Left cardiac atrium (tissue), 4 donors: ENCODE results near the gene CASQ1. TPM values are rescaled to one million over a fixed set of nuclear protein-coding genes. Genes with fewer than 3 reads are reported as not detected.

Source experiments
- ATAC-seq, 2 donors: fragments of 200-7000 bp; cut with Tn5 transposase; one replicate each; pipeline ENCODE4 v1.9.1; 2020; ENCODE audit warnings: mild to moderate bottlenecking in 2 of 2, moderate library complexity in 2 of 2
- DNase-seq: peaks from one replicate; pipeline ENCODE4 v3.0.0-alpha.2; 2020
- intact Hi-C, 2 donors: fragments of 100-400 bp; cut with DNase I; formaldehyde crosslinking; loops; one replicate each; pipeline versions ENCODE4 v1.14.1 to v1.15.1; 2022 to 2023
- total RNA-seq, 2 donors: library from RNA; stranded (reverse); fragmentation: NEBNext Ultra II Directional; extraction: Animal tissue kit (Norgen Biotek cat#: 25700); gene quantifications; one replicate each; pipeline ENCODE4 v1.2.1, GENCODE V29; 2021
- donor health status: DM: no; HTN: yes; CAD: no.
- donor health status: DM: no; HTN: yes; CAD: no; lungs with severe emphysema.
- donor health status: DM: yes; HTN: yes; CAD: no.
- donor health status: Dilated cardiomyopathy.

CASQ1 gene
- total RNA-seq, 2 donors from 2014 or later: 10.5 to 21.8 TPM

DNA sequence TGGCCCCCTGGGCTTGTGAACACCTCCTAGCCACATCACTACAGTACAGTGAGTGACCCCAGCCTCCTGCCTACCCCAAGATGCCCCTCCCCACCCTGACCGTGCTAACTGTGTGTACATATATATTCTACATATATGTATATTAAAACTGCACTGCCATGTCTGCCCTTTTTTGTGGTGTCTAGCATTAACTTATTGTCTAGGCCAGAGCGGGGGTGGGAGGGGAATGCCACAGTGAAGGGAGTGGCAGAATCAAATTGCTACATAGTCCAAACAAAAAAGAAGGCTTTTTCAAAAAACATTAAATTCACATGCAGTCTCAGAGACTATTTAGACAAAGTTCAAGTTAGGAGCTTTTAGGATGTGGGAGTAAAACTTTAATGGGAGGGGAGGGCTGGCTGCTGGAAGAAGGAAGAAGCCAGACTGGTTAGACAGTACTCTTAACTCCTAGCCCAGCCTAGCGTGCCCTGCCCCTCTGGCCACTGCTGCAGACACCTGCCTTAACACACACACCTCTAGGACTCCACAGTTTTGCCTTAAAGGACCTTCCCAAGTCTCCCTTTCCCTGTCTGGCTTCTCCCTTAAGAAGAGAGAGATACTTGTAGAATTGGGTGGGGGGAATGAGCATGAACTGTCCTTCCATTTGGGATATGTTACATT, 24.2 kb downstream of the CASQ1 start:
- no peak for DNase-seq
- no peak for ATAC-seq
- intact Hi-C loops: no loop called here

GRCh38 chr1:160216301-160216700, 25.9 kb downstream of the CASQ1 start:
- intact Hi-C loops: no loop called here
- ATAC-seq: no peak

GRCh38 chr1:160217481-160218051, 27.2 kb downstream of the CASQ1 start:
- ATAC-seq: peak; percentile 21 to 48
- DNase-seq: no peak

More at GRCh38 chr1:160216301-160216700, 25.9 kb downstream of the CASQ1 start:
- DNase-seq: no peak

DNA sequence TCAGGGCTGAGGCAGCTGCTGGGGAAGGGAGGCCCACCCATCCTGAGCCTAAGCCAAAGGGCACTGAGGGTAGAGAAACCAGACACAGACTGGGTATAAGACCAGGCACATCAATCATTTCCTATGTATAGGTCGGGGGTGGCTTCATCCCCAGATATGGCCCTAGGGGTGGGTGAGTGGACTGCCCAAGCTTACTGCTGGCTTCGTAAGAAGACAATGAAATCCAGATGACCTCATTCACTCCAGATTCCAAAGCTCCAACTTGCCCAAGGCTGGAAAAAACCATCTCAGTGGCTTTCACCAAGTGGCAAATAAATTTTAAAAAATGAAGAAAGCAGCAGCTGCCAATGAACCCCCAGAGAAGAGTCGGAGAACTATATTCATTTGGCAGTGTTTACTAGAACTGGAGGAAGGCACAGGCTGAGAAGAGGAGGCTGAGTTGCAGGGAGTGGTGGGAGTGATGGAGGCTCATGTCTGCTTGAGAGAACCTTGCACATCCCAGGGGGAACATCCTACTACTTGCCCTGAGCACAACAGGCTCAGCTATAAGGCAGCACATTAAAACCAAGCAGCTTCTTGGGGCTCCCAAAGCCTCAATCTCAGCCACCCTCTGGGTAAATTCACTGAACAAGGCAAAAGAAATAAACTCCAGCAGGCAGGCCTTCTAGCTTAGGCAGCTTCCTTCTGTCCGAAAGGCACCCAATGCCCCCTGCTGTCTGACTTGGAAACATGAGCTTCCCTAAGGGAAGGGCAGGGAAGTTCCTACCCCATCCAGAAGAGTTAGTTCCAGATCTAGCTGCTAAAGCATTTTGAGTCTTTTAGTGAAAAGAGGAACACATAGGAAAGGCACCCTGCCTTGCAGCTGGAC, 28.9 kb downstream of the CASQ1 start:
- peak; percentile 50 for DNase-seq
- peak; percentile 78 to 80 for ATAC-seq
- intact Hi-C loops: no loop called here

More at GRCh38 chr1:160217481-160218051, 27.2 kb downstream of the CASQ1 start:
- intact Hi-C loops: no loop called here

DNA sequence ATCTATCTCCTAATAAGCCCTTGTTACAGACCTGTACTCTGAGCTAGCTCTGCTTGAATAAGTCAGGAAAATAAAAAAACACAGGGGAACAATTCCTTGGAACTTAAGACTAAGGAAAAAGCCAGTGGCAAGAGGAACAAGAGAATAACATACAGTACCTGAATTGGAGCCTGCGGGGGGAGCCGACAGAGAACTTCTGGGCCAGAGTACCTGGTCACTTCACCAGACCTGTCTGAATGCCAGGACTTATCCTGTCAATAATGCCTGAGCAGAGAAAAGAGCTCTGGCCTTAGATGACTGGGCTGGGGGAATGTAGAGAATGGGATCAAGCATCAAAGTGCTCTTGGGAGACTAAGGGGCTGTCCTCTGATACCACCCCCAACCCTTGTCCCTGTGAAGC, 29.9 kb downstream of the CASQ1 start:
- ATAC-seq (no peak), DNase-seq (no peak)
- intact Hi-C loops: loop anchor here in 1 of 2 donors (2.0 kb wide), 1 partner anchor 28 kb away; no protein-coding TSS in a partner anchor

- DNase-seq (no peak), ATAC-seq (no peak)
- intact Hi-C loops: loop anchor here in 1 of 2 donors (2.0 kb wide), 1 partner anchor 28 kb away; no protein-coding TSS in a partner anchor
These were observed 30.7 kb downstream of the CASQ1 start for GRCh38 chr1:160221089-160221488.

- intact Hi-C loops: no loop called here
- ATAC-seq: no peak
These were observed 32.2 kb downstream of the CASQ1 start for GRCh38 chr1:160222546-160222945.

DNA sequence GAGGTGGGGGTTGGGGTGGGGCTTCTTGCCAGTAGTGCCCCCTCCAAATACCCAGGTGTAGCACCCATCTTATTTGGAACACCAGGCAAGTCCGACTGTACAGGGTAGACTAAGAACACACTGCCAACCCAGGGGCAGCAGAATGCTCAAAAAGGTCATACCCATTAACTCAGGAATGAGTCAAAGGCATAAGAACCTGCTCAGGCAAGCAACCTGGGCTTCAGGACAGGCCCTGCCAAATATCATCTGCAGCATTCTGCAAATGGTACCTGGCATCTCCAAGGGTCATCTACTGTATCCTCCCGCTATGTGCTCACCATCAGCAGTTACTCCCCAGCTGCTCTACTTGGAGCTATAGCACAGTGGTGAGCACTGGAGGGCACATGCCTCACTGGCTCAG, 34.2 kb downstream of the CASQ1 start:
- ATAC-seq: no peak
- DNase-seq: no peak
- intact Hi-C loops: no loop called here

More at GRCh38 chr1:160222546-160222945, 32.2 kb downstream of the CASQ1 start:
- DNase-seq: no peak

DNA sequence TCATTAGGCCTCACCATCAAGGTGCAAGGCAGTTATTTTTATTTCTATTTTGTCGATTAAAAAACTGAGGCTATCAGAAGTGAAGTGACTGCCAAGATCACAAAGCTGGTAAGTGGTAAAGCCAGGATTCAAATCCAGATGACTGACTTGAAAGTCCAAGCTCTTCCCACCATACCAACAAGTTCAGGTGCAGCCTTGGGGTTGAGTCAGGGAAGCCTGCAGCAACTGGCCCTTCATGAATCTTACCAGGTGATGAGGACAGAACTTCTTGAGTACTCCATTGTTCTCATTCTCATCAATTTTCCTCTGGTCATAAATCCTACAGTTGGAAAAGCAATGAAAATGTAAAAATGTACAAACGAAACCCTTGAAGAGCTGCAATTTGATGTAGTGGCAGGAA, 35.0 kb downstream of the CASQ1 start:
- intact Hi-C loops: no loop called here
- ATAC-seq (no peak), DNase-seq (no peak)

GRCh38 chr1:160226623-160227022, 36.2 kb downstream of the CASQ1 start:
- DNase-seq (no peak), ATAC-seq (peak in 1 of 2 donors; percentile 52)
- intact Hi-C loops: no loop called here

GRCh38 chr1:160227034-160227433, 36.7 kb downstream of the CASQ1 start:
- ATAC-seq: peak in 1 of 2 donors; percentile 31
- intact Hi-C loops: no loop called here
- no peak for DNase-seq

- ATAC-seq: no peak
- no peak for DNase-seq
- intact Hi-C loops: no loop called here
These were observed 37.2 kb downstream of the CASQ1 start for GRCh38 chr1:160227561-160227960.

GRCh38 chr1:160228431-160228830, 38.1 kb downstream of the CASQ1 start:
- intact Hi-C loops: no loop called here
- DNase-seq: no peak
- no peak for ATAC-seq

DNA sequence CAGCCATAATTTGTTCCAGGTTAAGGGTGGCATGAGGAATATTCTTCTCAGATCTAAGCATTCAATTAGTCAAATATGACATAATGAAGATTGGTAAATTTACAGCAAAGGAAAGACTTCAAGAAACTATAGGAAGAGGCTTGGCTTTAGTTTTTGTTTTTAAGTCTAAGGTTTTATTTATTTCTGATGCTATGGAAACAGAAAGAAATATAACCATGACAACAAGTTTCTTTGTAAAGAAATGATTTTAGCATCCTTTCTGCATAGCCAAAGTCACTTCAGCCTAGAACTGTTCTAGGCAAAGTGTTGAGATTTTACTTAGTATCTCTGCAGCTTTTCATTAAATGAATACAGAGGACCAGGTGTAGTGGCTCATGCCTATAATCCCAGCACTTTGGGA, 42.5 kb downstream of the CASQ1 start:
- ATAC-seq (no peak), DNase-seq (no peak)
- intact Hi-C loops: no loop called here

DNA sequence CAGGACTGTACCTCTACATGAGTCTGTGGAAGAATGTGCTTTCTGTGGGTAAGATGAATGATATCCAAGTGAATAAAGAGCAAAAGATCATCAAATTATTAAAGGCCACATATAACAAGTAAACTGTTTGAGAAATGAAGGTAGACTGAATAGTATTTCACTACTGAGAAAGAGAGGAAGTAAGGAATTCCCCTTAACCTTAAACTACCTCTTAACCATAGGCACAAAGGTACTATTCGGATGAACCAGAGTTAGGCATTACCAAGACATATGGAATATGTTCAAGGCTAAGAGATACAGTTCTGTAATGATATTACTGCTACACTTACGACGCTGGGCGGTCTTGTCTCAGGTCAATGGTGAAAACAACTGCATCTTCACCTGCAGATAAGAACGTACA, 46.4 kb downstream of the CASQ1 start:
- DNase-seq (no peak), ATAC-seq (no peak)
- intact Hi-C loops: no loop called here

DNA sequence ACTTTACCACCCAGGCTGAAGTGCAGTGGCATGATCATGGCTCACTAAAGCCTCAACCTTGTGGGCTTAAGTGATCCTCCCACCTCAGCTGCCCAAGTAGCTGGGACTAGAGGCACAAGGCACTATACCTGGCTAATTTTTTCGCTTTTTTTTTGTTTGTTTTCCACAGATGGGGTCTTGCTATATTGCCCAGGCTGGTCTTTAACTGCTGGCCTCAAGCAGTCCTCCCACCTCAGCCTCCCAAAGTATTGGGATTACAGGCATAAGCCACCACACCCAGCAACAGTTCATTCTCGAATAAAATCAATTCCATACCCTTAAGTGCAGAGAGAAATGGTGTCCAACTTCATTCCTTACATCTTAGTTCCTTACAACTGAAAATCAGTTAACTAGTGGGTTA, 47.2 kb downstream of the CASQ1 start:
- ATAC-seq: no peak

GRCh38 chr1:160238408-160238807, 48.0 kb downstream of the CASQ1 start:
- DNase-seq (no peak), ATAC-seq (no peak)
- intact Hi-C loops: no loop called here

More for the DNA sequence above, 47.2 kb downstream of the CASQ1 start:
- DNase-seq: no peak
- intact Hi-C loops: no loop called here

DNA sequence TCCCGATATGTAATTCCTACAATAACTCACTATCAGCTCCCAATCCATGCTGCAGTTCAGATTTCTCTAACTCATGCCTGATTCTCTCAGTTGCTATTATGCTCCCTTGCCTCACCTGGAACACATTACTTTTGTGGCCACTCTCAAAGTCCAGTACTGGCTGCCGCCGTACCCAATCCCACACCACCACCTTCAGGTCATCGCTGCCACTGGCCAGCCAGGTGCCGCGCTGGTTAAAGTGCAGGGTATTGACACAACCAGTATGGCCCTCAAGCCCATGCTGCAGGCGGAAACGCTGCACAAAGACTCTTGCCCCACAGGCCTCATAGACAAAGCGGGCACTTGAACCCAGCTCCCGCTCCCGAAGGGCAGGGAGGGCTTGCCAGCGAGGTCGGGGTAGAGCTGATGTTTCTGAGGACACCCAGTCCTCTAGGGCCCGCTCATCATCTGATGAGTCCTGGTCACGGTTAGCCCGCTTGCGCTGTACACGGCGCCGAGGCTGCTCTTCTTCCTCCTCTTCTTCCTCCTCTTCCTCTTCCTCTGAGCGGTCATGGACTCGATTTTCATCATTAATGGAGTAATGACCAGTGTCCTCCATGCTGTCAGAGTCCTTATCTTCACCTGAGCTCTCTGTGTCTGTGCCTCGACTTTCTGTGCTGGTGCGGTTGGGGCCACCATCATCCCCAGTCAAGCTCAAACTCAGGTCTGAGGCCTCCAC, 49.4 kb downstream of the CASQ1 start:
- DNase-seq: no peak
- intact Hi-C loops: no loop called here
- ATAC-seq: no peak

DNA sequence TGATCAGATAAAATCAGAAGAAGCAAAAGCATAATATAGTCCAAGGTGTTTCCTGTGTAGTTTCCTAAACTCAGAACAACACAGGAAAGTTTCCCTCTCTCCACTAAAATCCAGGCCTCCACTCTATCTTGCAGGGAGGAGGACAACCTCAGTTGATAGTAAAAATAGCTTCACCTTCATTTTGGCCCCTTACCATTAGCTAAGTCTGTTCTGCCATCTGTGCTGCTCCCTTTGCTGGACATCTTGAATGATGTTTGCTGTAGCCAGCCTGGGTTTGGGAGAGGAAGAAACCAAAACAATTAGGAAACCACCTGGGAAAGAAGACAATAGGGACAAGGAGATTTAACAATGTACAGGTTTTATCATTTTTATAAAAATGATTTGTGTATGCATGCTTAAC, 53.4 kb downstream of the CASQ1 start:
- intact Hi-C loops: no loop called here
- ATAC-seq: peak in 1 of 2 donors; percentile 10
- no peak for DNase-seq
